SH-SY5Y (cell line): ENCODE measurements around the gene PAFAH1B2.

Source experiments
- GATA2 ChIP-seq: IDR thresholded peaks from 2 replicates; pipeline ENCODE4 v1.6.1; 2011; ENCODE audit warnings: mild to moderate bottlenecking, low read depth, low read length
- GATA3 ChIP-seq: IDR thresholded peaks from 2 replicates; pipeline ENCODE4 v1.6.1; 2011; ENCODE audit warnings: low read depth, mild to moderate bottlenecking, low read length, moderate library complexity

PAFAH1B2 gene

DNA sequence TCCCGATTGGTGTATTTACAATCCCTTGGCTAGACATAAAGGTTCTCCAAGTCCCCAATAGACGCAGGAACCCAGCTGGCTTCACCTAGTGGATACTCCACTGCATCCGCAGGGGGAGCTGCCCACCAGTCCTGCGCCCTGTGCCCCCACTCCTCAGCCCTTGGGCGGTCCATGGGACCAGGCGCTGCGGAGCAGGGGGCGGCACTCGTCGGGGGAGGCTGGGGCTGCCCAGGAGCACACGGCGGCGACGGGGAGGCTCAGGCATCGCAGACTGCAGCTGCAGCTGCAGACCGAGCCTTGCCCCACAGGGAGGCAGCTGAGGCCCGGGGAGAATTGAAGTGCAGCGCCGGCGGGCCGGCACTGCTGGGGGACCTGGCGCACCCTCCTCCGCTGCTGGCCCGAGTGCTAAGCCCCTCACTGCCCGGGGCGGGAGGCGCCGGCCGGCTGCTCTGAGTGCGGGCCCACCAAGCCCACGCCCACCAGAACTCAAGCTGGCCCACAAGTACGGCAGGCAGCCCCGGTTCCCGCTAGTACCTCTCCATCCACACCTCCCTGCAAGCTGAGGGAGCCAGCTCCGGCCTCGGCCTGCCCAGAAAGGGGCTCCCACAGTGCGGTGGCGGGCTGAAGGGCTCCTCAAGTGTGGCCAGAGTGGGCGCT is 33.7 kb upstream of the PAFAH1B2 start:
- TF ChIP-seq GATA2 (no peak), GATA3 (no peak)

DNA sequence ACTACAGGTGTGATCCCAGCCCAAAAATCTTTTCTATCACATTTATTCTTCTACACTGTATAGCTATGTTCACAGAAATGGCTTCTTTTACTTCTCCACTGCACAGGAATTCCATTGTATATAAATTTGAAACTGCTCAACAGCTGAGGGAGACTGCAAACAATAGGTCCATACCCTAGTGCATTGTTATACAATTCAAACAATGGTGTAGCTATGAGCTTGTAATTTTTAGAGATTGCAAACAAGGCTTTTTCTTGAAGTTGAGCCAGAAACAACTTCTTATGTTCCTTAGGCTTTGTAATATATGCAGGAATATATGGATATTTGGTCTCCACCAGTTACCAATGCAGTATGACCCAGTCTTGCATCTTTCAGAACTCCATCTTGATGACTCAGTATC is 26.4 kb upstream of the PAFAH1B2 start:
- TF ChIP-seq GATA3 = no peak
- no peak for TF ChIP-seq GATA2

- TF ChIP-seq GATA2 (no peak), GATA3 (no peak)
Measured at GRCh38 chr11:117121176-117121575, 22.9 kb upstream of the PAFAH1B2 start.

- TF ChIP-seq GATA3 (no peak), GATA2 (no peak)
Measured at GRCh38 chr11:117122556-117122955, 21.5 kb upstream of the PAFAH1B2 start.

DNA sequence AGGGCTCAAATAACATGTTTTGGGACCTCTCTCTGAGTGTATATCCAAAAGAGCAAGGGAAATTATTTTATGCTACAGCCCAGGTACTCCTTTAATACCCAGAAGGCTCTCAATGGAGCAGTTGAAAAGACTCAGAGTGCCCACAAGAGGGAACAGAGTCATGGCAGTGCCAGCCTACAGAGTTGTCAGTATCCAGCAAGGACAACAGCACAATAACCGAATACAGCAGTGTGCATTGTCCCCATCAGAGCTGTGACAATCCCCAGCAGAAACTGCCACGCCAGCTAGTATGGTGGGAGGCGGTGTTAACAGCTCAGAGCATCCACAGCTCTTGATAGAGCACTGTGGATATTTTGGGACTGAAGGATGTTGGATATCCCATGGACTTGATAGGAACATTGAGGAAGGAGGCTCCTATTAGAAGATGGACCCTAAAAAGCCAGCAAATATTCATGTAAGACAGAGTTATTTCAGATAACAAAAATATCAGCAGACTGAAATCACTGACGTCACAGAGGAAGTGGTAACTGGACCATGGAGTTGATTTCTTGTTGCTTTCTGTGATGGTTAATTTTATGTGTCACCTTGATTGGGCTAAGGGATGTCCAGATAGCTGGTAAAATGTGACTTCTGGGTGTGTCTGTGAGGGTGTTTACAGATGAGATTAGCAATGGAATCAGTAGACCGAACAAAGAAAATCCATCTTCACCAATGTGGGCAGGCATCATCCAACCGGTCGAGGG is 17.7 kb upstream of the PAFAH1B2 start:
- TF ChIP-seq GATA3 = no peak

DNA sequence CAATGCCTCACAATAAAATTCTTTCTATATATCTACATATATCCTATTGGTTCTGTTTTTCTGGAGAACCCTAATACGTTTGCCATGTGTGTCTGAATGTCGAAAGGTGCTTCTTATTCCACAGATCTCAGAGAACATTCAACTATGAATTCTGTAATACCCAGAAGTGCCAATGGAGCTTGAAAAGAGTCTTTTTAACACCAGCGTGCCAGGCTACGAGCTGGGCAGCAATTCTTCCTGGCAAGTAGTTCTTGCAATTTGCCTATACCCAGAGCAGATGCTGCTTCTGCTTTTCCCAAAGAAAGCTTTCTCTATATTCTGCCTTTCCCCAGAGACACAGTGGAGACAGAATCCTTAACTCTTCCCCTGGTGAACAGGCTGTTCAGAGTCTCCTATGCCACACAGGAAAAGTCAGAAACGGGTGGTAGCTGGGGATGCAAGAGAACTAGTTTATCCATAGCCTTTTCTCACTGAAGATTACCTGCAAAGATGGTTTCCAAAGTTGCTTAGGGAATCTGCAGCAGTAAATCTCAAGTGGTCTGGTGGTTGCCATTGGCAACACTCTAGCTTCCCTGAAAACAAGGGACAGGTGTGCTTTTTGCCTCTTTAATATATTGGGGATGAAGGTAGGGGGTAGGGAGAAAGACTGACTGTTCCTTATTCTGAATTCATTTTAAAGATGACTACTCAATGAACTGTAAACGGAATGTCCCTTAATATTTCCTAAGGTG is 16.8 kb upstream of the PAFAH1B2 start:
- TF ChIP-seq GATA2 (no peak), GATA3 (no peak)

DNA sequence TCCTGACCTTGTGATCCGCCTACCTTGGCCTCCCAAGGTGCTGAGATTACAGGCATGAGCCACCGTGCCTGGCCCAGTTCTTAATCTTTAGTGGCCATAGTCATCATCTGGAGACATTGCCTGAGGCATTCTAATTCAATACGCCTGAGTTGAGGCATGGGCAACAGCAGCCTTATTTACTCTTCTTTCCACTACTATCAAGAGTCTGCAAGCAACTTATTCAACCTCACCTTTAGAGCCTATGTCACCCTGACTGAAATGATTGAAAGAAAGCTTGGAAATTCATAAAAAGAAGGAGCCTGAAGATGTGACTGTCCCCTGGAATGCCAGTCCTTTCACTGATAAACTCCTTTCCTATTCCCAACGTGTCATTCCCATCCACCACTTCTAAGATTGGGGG is 15.8 kb upstream of the PAFAH1B2 start:
- TF ChIP-seq GATA2 = no peak
- no peak for TF ChIP-seq GATA3

DNA sequence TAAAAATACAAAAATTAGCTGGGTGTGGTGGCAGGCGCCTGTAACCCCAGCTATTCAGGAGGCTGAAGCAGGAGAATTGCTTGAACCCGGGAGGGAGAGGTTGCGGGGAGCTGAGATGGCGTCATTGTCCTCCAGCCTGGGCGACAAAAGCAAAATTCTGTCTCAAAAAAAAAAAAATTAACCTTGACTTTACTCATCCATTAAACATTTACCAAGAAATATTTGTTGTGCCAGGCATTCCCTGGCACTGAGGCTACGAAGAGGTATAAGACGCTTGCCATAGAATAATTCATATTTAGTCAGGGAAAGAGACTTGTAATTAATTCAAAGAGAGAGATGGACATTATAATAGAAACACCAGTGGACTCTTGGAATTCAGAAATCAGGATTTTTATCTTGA is 13.2 kb upstream of the PAFAH1B2 start:
- TF ChIP-seq GATA2 = no peak
- no peak for TF ChIP-seq GATA3

DNA sequence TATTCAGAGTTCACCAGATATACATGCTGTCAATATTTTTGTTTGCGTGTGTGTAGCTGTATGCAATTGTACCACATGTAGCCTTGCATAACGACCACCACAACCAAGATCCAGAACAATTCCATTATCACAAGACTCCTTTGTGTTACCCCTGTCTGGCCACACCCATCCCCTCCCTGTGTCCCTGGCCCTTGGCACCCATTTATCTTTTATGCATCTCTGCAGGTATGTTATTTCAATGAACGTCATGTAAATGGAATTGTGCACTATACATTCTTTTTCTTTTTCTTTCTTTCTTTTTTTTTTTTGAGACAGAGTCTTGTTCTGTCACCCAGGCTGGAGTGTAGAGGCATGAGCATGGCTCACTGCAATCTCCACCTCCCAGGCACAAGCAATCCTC is 9.7 kb upstream of the PAFAH1B2 start:
- no peak for TF ChIP-seq GATA3
- no peak for TF ChIP-seq GATA2

GRCh38 chr11:117143390-117143789 is 697 bp upstream of the PAFAH1B2 start:
- no peak for TF ChIP-seq GATA2
- no peak for TF ChIP-seq GATA3

GRCh38 chr11:117144477-117145392 is 648 bp downstream of the PAFAH1B2 start:
- TF ChIP-seq GATA2 (no peak; the same call in 1 of the 2 replicates), GATA3 (no peak)

- TF ChIP-seq GATA3 = no peak
- no peak for TF ChIP-seq GATA2
Measured at GRCh38 chr11:117145393-117145761, 1.3 kb downstream of the PAFAH1B2 start.

GRCh38 chr11:117146521-117146920 is 2.4 kb downstream of the PAFAH1B2 start:
- no peak for TF ChIP-seq GATA2
- TF ChIP-seq GATA3 = no peak

DNA sequence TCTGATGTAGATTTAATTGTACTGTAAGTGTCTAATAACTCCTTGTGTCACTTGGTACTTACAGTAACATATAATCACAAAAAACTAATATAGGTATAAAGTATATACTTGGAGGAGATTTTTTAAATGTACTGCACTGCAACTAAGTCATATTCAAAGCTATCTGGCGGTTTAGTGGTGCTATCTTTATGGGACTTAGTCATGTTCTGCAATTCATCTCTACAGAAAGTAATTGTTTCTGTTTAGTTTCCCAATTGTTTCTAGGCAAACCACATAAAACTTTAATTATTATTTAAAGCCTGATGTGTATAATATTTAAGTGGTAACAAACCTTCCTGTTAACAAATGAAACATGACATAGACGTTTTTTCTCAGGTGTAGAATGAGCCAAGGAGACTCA is 8.0 kb downstream of the PAFAH1B2 start:
- TF ChIP-seq GATA3 (no peak), GATA2 (no peak)
